Right lobe of liver (tissue), 6 donors: Measurements from ENCODE around the gene KLHL7. TPM values are rescaled to one million over a fixed set of nuclear protein-coding genes. Genes with fewer than 3 reads are reported as not detected.
A peak's percentile ranks its signal among the peaks of the same experiment; 100 is the strongest.

Experiments
- ATAC-seq, 4 donors: fragments of 200-7000 bp; cut with Tn5 transposase; one replicate each; pipeline ENCODE4 v1.9.1; 2020; ENCODE audit warnings: mild to moderate bottlenecking in 4 of 4, moderate library complexity in 4 of 4
- DNase-seq, 3 donors: peaks; one replicate each; pipeline ENCODE4 v3.0.0-alpha.2; 2020
- H3K27ac ChIP-seq, 3 donors: fragments of 200-600 bp; one replicate each; pipeline ENCODE4 v1.8.0; 2022
- H3K27me3 ChIP-seq, 2 donors: fragments of 200-600 bp; one replicate each; pipeline ENCODE4 v1.8.0; 2022
- H3K36me3 ChIP-seq, 4 donors: fragments of 200-600 bp; sonication (generic) in 1 of 4; one replicate each; pipeline versions ENCODE4 v1.5.1 to v1.8.0; 2017 to 2022; ENCODE audit warnings: control low read depth in 1 of 4
- H3K4me1 ChIP-seq, 4 donors: fragments of 200-600 bp; sonication (generic) in 1 of 4; one replicate each; pipeline versions ENCODE4 v1.5.1 to v1.8.0; 2017 to 2022; ENCODE audit warnings: control low read depth in 1 of 4
- H3K4me3 ChIP-seq, 3 donors: fragments of 200-600 bp; one replicate each; pipeline ENCODE4 v1.8.0; 2022
- H3K9me3 ChIP-seq, 4 donors: fragments of 200-600 bp; sonication (generic) in 1 of 4; one replicate each; pipeline versions ENCODE4 v1.5.1 to v1.8.0; 2017 to 2022; ENCODE audit warnings: control low read depth in 1 of 4
- CTCF ChIP-seq, 4 donors: fragments of 200-600 bp in 3 of 4; fragments of 450-650 bp in 1 of 4; IDR thresholded peaks; one replicate each; pipeline versions ENCODE4 v1.5.1 to v1.8.0; 2016 to 2022; ENCODE audit warnings: antibody characterized with exemption in 4 of 4, mild to moderate bottlenecking in 2 of 4
- POLR2A ChIP-seq: fragments of 450-650 bp; IDR thresholded peaks from one replicate; pipeline ENCODE4 v1.6.1; 2017; ENCODE audit warnings: antibody characterized with exemption, mild to moderate bottlenecking
- WGBS: methylation state at CpG from one replicate; pipeline ENCODE4 v1.1.6; 2018; ENCODE audit warnings: low coverage, low lambda C conversion rate; ENCODE audit not compliant: insufficient coverage; ENCODE audit errors: missing lambda C conversion rate; 5-methylcytosine and 5-hydroxymethylcytosine counted together
- intact Hi-C, 2 donors: fragments of 100-400 bp; cut with DNase I; formaldehyde crosslinking; loops; one replicate each; pipeline versions ENCODE4 v1.11.2 to v1.14.1; 2022
- total RNA-seq, 6 experiments: library from RNA; depleted of rRNA in 2 of 6; stranded (reverse); fragments of >200 nt in 2 of 6; fragmentation: NEBNext Ultra II Directional in 3 of 6; extraction: Animal tissue kit (Norgen Biotek cat#: 25700) in 3 of 6; gene quantifications; one replicate each; pipeline versions ENCODE4 v1.1.0 to v1.2.4, GENCODE V29; 2016 to 2023
- donor health status: DM: no; HTN: yes; CAD: no.
- donor health status: DM: no; HTN: no; CAD: no.
- donor health status: DM: no; HTN: no; CAD: no.
- donor health status: DM: no; HTN: yes; CAD: no.
- donor health status: DM: no; HTN: yes; CAD: no.

Gene KLHL7
- total RNA-seq, 6 experiments from 2014 or later, result 6.3 to 9.1 (median 7.5) TPM

DNA sequence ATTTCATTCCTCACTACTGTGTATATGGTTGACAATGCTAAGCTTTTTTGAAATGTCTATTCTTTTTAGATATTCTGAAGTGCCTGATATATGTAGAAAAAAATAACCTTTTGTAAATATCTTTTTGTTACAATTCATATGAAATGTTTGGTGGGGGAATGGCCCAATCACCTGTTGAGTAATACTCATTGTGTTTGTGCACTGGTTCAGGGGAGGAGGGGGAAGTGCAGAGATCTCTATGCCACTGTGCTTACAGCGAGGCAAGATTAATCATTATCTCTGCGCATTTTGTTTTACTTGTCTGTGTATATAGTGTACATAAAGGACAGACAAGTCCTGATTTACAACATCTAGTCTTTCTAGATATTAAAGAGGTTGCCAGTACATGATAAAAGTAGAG lies 101.4 kb downstream of the KLHL7 start:
- Histone ChIP-seq H3K36me3 (no peaks in the 10 kb centered on the region), H3K27ac (no peak overlapping the region), H3K27me3 (no peaks in the 10 kb centered on the region), H3K4me1 (peaks cover 0 to 10% (median 0%) of the 10 kb centered on the region in 4 donors), H3K4me3 (no peak overlapping the region), H3K9me3 (no peaks in the 10 kb centered on the region)
- TF ChIP-seq CTCF (IDR thresholded peaks at IDR 0.05) (no peak), POLR2A (no peak)
- peak; percentile 73 to 89 (median 82) for ATAC-seq
- 56% methylated on average over 2 of the region's 2 CpGs for WGBS
- intact Hi-C loops, result no loop called here
- DNase-seq, result no peak

DNA sequence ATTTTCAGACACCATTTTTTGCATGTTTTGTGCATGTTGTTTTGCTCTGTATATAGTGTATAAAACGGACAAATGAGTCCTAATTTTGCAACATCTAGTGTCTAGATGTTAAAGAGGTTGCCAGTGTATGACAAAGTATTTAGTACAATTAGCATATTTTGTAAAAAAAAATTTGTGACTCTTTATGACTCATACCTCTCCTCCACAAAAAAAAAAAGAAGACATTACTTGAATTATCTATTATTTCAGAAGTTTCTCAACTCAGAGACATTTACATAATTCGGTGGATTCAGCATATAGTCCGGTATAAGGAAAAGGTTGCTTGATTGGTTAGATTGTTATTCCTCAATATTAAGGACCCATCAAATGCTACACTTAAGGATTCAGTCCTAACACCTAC lies 102.3 kb downstream of the KLHL7 start:
- H3K27me3 ChIP-seq, result no peaks in the 10 kb centered on the region
- TF ChIP-seq POLR2A (no peak), CTCF (IDR thresholded peaks at IDR 0.05) (no peak)
- no peak overlapping the region for H3K4me3 ChIP-seq
- WGBS, result 75% methylated on average over 3 of the region's 3 CpGs
- ATAC-seq, result no peak
- DNase-seq, result no peak
- no peak overlapping the region for H3K27ac ChIP-seq
- peaks cover 0 to 10% (median 0%) of the 10 kb centered on the region in 4 donors for H3K4me1 ChIP-seq
- H3K36me3 ChIP-seq, result no peaks in the 10 kb centered on the region
- H3K9me3 ChIP-seq, result no peaks in the 10 kb centered on the region
- intact Hi-C loops, result no loop called here

DNA sequence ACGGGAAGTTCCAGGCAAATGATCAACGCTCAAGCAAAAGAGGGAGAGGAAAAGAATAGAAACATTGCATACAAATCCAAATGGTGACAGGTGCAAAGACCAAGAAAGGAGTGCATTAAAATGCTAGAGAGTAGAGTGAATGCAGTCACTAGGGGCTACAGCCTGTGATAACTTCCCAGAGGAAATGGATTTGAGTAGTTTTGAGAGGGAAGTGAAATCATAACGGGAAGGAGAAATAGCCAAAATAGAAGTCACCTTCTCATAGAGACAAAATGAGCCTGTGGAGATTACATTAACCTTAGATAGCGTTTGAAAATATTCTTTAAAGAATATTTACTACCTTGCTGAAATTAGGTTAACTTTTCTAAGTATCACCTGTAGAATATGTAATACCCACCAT lies 102.7 kb downstream of the KLHL7 start:
- Histone ChIP-seq H3K4me3 (no peak overlapping the region), H3K9me3 (no peaks in the 10 kb centered on the region), H3K27ac (no peak overlapping the region), H3K36me3 (no peaks in the 10 kb centered on the region), H3K4me1 (peaks cover 0 to 10% (median 0%) of the 10 kb centered on the region in 4 donors), H3K27me3 (no peaks in the 10 kb centered on the region)
- WGBS, result 58% methylated on average over 4 of the region's 4 CpGs
- intact Hi-C loops, result no loop called here
- peak in 1 of 4 donors; percentile 34 for ATAC-seq
- TF ChIP-seq POLR2A (no peak), CTCF (IDR thresholded peaks at IDR 0.05) (no peak)
- no peak for DNase-seq

DNA sequence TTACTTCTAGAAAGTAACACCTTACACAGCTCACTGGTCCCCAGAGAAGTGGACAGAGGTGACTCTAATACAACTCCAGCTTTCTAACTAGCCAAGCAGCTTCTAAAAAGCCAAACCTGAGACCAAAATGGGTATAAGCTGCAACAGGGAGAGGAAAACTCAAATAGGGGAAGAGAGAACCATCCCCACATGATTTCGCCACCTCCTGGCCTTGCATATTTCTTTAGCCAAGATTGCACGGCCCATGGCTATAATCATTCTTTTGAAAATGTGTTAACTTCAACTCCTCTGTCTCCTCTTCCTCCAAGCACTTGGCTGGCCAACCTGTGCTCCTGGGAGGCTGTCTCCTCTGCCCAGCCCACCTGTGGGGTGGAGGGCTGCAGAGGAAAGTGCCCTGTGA lies 104.9 kb downstream of the KLHL7 start:
- Histone ChIP-seq H3K9me3 (no peaks in the 10 kb centered on the region), H3K36me3 (no peaks in the 10 kb centered on the region), H3K4me1 (peaks cover 0 to 10% (median 0%) of the 10 kb centered on the region in 4 donors), H3K27ac (no peak overlapping the region), H3K4me3 (no peak overlapping the region), H3K27me3 (no peaks in the 10 kb centered on the region)
- DNase-seq, result no peak
- peak in 3 of 4 donors; percentile 23 to 30 (median 26) for ATAC-seq
- WGBS, result 76% methylated on average over 2 of the region's 2 CpGs
- no peak for TF ChIP-seq POLR2A
- no peak for TF ChIP-seq CTCF (IDR thresholded peaks at IDR 0.05)
- intact Hi-C loops, result no loop called here

GRCh38 chr7:23211589-23211988 lies 106.0 kb downstream of the KLHL7 start:
- H3K36me3 ChIP-seq, result no peaks in the 10 kb centered on the region
- intact Hi-C loops, result no loop called here
- 65% methylated on average over 5 of the region's 11 CpGs for WGBS
- ATAC-seq, result no peak
- H3K4me1 ChIP-seq, result peaks cover 0 to 10% (median 0%) of the 10 kb centered on the region in 4 donors
- H3K27me3 ChIP-seq, result no peaks in the 10 kb centered on the region
- no peak for DNase-seq
- no peak overlapping the region for H3K27ac ChIP-seq
- TF ChIP-seq POLR2A (no peak), CTCF (IDR thresholded peaks at IDR 0.05) (no peak)
- H3K9me3 ChIP-seq, result no peaks in the 10 kb centered on the region
- H3K4me3 ChIP-seq, result no peak overlapping the region
